GM23338 (cell line): ENCODE results near the gene SRSF1. TPM values are rescaled to one million over a fixed set of nuclear protein-coding genes. Genes with fewer than 3 reads are reported as not detected.

Source experiments
- ATAC-seq: fragments of 200-7000 bp; cut with Tn5 transposase; 3 replicates; pipeline ENCODE4 v1.9.1; 2020
- DNase-seq: peaks from one replicate; pipeline ENCODE4 v3.0.0-alpha.2; 2015; ENCODE audit warnings: low spot score
- H2AFZ ChIP-seq: fragments of 200-600 bp; sonication (generic); 2 replicates; pipeline ENCODE4 v1.8.0; 2016; ENCODE audit warnings: antibody characterized with exemption, mild to moderate bottlenecking, moderate library complexity
- H3F3A ChIP-seq: fragments of 200-600 bp; sonication (generic); replicated peaks from 2 replicates; pipeline ENCODE4 v1.8.0; 2017; ENCODE audit warnings: antibody characterized with exemption, mixed run types, low read depth
- H3K27ac ChIP-seq: fragments of 200-600 bp; sonication (generic); 2 replicates; pipeline ENCODE4 v1.6.1; 2016; ENCODE audit warnings: low read depth
- H3K27me3 ChIP-seq: fragments of 200-600 bp; sonication (generic); 2 replicates; pipeline ENCODE4 v1.8.0; 2016; ENCODE audit warnings: mild to moderate bottlenecking, mixed run types, moderate library complexity; ENCODE audit not compliant: insufficient read depth
- H3K36me3 ChIP-seq: fragments of 200-600 bp; sonication (generic); 2 replicates; pipeline ENCODE4 v1.8.0; 2016; ENCODE audit warnings: mild to moderate bottlenecking; ENCODE audit not compliant: insufficient read depth
- H3K4me1 ChIP-seq: fragments of 200-600 bp; sonication (generic); 2 replicates; pipeline ENCODE4 v1.8.0; 2016; ENCODE audit warnings: mild to moderate bottlenecking, moderate library complexity; ENCODE audit not compliant: insufficient read depth
- H3K4me2 ChIP-seq: fragments of 200-600 bp; sonication (generic); 2 replicates; pipeline ENCODE4 v1.7.1; 2017; ENCODE audit warnings: mixed run types
- H3K4me3 ChIP-seq: fragments of 200-600 bp; sonication (generic); 2 replicates; pipeline ENCODE4 v1.6.1; 2016; ENCODE audit warnings: mixed run types
- H3K79me2 ChIP-seq: fragments of 200-600 bp; sonication (generic); replicated peaks from 2 replicates; pipeline ENCODE4 v1.8.0; 2017; ENCODE audit warnings: mild to moderate bottlenecking; ENCODE audit not compliant: insufficient read depth
- H3K9me2 ChIP-seq: fragments of 200-600 bp; sonication (generic); 2 replicates; pipeline ENCODE4 v1.8.0; 2017; ENCODE audit not compliant: insufficient read depth
- H4K20me1 ChIP-seq: fragments of 200-600 bp; sonication (generic); replicated peaks from 2 replicates; pipeline ENCODE4 v1.8.0; 2017; ENCODE audit warnings: mild to moderate bottlenecking; ENCODE audit not compliant: insufficient read depth
- H3K27ac Mint-ChIP-seq: 2 replicates; pipeline ENCODE4 v1.8.0; 2020; ENCODE audit warnings: inconsistent platforms, mild to moderate bottlenecking, moderate library complexity, mixed read lengths
- H3K27me3 Mint-ChIP-seq: 3 replicates; pipeline ENCODE4 v1.8.0; 2022; ENCODE audit warnings: low read depth, mild to moderate bottlenecking, moderate library complexity, mixed read lengths, inconsistent platforms; ENCODE audit not compliant: insufficient read depth, poor library complexity
- H3K36me3 Mint-ChIP-seq: 3 replicates; pipeline ENCODE4 v1.8.0; 2021; ENCODE audit warnings: low read depth, mild to moderate bottlenecking, inconsistent platforms, moderate library complexity, mixed read lengths
- H3K4me1 Mint-ChIP-seq: 3 replicates; pipeline ENCODE4 v1.8.0; 2020; ENCODE audit warnings: mild to moderate bottlenecking, inconsistent platforms, mixed read lengths
- H3K4me3 Mint-ChIP-seq: 3 replicates; pipeline ENCODE4 v1.8.0; 2021; ENCODE audit warnings: moderate library complexity, mild to moderate bottlenecking, inconsistent platforms, mixed read lengths
- H3K9me3 Mint-ChIP-seq: 3 replicates; pipeline ENCODE4 v1.8.0; 2020; ENCODE audit warnings: moderate library complexity, mild to moderate bottlenecking, inconsistent platforms, mixed read lengths
- CREB1 ChIP-seq: fragments of 250-450 bp; sonication (Bioruptor Pico); IDR thresholded peaks from 2 replicates; pipeline ENCODE4 v1.5.0; 2020; ENCODE audit warnings: low read depth, mild to moderate bottlenecking, moderate library complexity
- EZH2 ChIP-seq: fragments of 200-600 bp; sonication (generic); IDR thresholded peaks from one replicate; pipeline ENCODE4 v1.8.0; 2017; ENCODE audit warnings: antibody characterized with exemption, mild to moderate bottlenecking, low read depth; ENCODE audit not compliant: unreplicated experiment
- EZH2phosphoT487 ChIP-seq: fragments of 200-600 bp; sonication (generic); IDR thresholded peaks from one replicate; pipeline ENCODE4 v1.8.1; 2018; ENCODE audit warnings: antibody characterized with exemption; ENCODE audit not compliant: unreplicated experiment
- JUNB ChIP-seq: IDR thresholded peaks from one replicate; pipeline ENCODE4 v1.6.1; 2016; ENCODE audit warnings: antibody characterized with exemption; ENCODE audit not compliant: unreplicated experiment
- NANOG ChIP-seq: IDR thresholded peaks from 2 replicates; pipeline ENCODE4 v1.6.1; 2016; ENCODE audit warnings: antibody characterized with exemption, borderline replicate concordance
- POLR2AphosphoS5 ChIP-seq: IDR thresholded peaks from 2 replicates; pipeline ENCODE4 v1.6.1; 2016; ENCODE audit warnings: antibody characterized with exemption, low read depth
- STAT1 ChIP-seq: IDR thresholded peaks from one replicate; pipeline ENCODE4 v1.6.1; 2016; ENCODE audit warnings: antibody characterized with exemption; ENCODE audit not compliant: unreplicated experiment
- ZNF114 ChIP-seq: fragments of 250-450 bp; sonication (Bioruptor Pico); IDR thresholded peaks from 2 replicates; pipeline ENCODE4 v1.5.0; 2020; ENCODE audit warnings: mild to moderate bottlenecking, moderate library complexity
- ZNF331 ChIP-seq: fragments of 250-450 bp; sonication (Bioruptor Pico); IDR thresholded peaks from 2 replicates; pipeline ENCODE4 v1.5.0; 2020; ENCODE audit warnings: low read depth, mild to moderate bottlenecking, moderate library complexity
- polyA plus RNA-seq: library from polyadenylated mRNA; unstranded; fragments of >200 nt; fragmentation: Nextera tagmentation; extraction: Ambion mirVana; gene quantifications from 2 replicates; pipeline ENCODE4 v1.2.1, GENCODE V29; 2016
- total RNA-seq: library from RNA; depleted of rRNA; stranded (reverse); fragments of >200 nt; shearing (Covaris generic); gene quantifications from 2 replicates; pipeline ENCODE4 v1.2.3, GENCODE V29; 2014
- TF ChIP-seq, protein P1 (sequence below), 2 experiments: fragments of 200-600 bp in 1 of 2; sonication (generic) in 1 of 2; conservative IDR thresholded peaks; 2 replicates each; pipeline versions ENCODE4 v1.5.1 to v1.6.1; 2016 to 2017; ENCODE audit warnings: antibody characterized with exemption in 2 of 2, low read depth in 2 of 2, mild to moderate bottlenecking in 2 of 2, moderate library complexity in 1 of 2
- TF ChIP-seq, protein P2 (sequence below): IDR thresholded peaks from one replicate; pipeline ENCODE4 v1.6.1; 2018; ENCODE audit warnings: antibody characterized with exemption; ENCODE audit not compliant: unreplicated experiment
- TF ChIP-seq, protein P3 (sequence below): fragments of 250-450 bp; sonication (Bioruptor Pico); IDR thresholded peaks from 2 replicates; pipeline ENCODE4 v1.5.0; 2020; ENCODE audit warnings: mild to moderate bottlenecking, moderate library complexity
- TF ChIP-seq, protein P4 (sequence below): IDR thresholded peaks from 2 replicates; pipeline ENCODE4 v1.6.1; 2016; ENCODE audit warnings: antibody characterized with exemption

SRSF1 gene
- total and polyA plus RNA-seq, 2 experiments from 2014 or later: 413 to 584 TPM

DNA sequence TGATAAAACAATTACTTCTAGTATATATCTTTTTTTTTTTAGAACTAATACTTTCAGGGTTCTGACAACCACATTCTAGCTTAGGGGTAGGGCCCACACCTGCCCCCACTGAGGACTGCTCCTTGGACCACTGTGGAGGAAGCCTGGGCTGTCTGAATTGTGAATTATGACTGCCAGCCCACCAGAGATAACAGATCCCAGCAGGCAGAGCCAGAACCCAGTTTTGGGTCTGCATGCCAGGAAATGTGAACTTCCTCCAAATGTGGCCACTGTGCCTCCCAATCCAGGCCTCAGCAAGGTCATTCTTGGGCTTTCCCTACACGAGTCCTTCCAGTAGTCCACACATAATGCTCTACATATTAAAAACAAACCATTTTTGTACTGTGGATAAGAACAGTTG, 34.9 kb downstream of the SRSF1 start:
- Histone ChIP-seq H3K27ac (no peak overlapping the region), H3K4me2 (no peak overlapping the region), H3K9me2 (no peaks in the 10 kb centered on the region), H2AFZ (no peak overlapping the region), H3F3A (0 out of 2 replicates have a peak, but pooled peaks cover 10% of the 10 kb centered on the region), H3K27me3 (no peaks in the 10 kb centered on the region), H3K4me3 (no peak overlapping the region), H3K4me1 (peaks cover 3% of the 10 kb centered on the region; the same call in 1 of the 2 replicates), H3K36me3 (peaks cover 20% of the 10 kb centered on the region; the same call in 1 of the 2 replicates), H3K79me2 (no peaks in the 10 kb centered on the region; the same call in 1 of the 2 replicates), H4K20me1 (peaks cover 11% of the 10 kb centered on the region)
- no peak for TF ChIP-seq EZH2phosphoT487
- no peak for TF ChIP-seq ZNF331
- TF ChIP-seq NANOG: no peak
- TF ChIP-seq CREB1 (CRISPR knock-in tag): no peak
- TF ChIP-seq EZH2: no peak
- TF ChIP-seq, protein P1, sequence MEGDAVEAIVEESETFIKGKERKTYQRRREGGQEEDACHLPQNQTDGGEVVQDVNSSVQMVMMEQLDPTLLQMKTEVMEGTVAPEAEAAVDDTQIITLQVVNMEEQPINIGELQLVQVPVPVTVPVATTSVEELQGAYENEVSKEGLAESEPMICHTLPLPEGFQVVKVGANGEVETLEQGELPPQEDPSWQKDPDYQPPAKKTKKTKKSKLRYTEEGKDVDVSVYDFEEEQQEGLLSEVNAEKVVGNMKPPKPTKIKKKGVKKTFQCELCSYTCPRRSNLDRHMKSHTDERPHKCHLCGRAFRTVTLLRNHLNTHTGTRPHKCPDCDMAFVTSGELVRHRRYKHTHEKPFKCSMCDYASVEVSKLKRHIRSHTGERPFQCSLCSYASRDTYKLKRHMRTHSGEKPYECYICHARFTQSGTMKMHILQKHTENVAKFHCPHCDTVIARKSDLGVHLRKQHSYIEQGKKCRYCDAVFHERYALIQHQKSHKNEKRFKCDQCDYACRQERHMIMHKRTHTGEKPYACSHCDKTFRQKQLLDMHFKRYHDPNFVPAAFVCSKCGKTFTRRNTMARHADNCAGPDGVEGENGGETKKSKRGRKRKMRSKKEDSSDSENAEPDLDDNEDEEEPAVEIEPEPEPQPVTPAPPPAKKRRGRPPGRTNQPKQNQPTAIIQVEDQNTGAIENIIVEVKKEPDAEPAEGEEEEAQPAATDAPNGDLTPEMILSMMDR (conservative IDR thresholded peaks at IDR 0.05; ENCODE audit: low read depth in 2 of 2): no peak
- TF ChIP-seq JUNB: no peak
- TF ChIP-seq, protein P2, sequence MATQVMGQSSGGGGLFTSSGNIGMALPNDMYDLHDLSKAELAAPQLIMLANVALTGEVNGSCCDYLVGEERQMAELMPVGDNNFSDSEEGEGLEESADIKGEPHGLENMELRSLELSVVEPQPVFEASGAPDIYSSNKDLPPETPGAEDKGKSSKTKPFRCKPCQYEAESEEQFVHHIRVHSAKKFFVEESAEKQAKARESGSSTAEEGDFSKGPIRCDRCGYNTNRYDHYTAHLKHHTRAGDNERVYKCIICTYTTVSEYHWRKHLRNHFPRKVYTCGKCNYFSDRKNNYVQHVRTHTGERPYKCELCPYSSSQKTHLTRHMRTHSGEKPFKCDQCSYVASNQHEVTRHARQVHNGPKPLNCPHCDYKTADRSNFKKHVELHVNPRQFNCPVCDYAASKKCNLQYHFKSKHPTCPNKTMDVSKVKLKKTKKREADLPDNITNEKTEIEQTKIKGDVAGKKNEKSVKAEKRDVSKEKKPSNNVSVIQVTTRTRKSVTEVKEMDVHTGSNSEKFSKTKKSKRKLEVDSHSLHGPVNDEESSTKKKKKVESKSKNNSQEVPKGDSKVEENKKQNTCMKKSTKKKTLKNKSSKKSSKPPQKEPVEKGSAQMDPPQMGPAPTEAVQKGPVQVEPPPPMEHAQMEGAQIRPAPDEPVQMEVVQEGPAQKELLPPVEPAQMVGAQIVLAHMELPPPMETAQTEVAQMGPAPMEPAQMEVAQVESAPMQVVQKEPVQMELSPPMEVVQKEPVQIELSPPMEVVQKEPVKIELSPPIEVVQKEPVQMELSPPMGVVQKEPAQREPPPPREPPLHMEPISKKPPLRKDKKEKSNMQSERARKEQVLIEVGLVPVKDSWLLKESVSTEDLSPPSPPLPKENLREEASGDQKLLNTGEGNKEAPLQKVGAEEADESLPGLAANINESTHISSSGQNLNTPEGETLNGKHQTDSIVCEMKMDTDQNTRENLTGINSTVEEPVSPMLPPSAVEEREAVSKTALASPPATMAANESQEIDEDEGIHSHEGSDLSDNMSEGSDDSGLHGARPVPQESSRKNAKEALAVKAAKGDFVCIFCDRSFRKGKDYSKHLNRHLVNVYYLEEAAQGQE: no peak
- TF ChIP-seq STAT1: no peak
- TF ChIP-seq ZNF114 (CRISPR knock-in tag): no peak
- TF ChIP-seq, protein P3, sequence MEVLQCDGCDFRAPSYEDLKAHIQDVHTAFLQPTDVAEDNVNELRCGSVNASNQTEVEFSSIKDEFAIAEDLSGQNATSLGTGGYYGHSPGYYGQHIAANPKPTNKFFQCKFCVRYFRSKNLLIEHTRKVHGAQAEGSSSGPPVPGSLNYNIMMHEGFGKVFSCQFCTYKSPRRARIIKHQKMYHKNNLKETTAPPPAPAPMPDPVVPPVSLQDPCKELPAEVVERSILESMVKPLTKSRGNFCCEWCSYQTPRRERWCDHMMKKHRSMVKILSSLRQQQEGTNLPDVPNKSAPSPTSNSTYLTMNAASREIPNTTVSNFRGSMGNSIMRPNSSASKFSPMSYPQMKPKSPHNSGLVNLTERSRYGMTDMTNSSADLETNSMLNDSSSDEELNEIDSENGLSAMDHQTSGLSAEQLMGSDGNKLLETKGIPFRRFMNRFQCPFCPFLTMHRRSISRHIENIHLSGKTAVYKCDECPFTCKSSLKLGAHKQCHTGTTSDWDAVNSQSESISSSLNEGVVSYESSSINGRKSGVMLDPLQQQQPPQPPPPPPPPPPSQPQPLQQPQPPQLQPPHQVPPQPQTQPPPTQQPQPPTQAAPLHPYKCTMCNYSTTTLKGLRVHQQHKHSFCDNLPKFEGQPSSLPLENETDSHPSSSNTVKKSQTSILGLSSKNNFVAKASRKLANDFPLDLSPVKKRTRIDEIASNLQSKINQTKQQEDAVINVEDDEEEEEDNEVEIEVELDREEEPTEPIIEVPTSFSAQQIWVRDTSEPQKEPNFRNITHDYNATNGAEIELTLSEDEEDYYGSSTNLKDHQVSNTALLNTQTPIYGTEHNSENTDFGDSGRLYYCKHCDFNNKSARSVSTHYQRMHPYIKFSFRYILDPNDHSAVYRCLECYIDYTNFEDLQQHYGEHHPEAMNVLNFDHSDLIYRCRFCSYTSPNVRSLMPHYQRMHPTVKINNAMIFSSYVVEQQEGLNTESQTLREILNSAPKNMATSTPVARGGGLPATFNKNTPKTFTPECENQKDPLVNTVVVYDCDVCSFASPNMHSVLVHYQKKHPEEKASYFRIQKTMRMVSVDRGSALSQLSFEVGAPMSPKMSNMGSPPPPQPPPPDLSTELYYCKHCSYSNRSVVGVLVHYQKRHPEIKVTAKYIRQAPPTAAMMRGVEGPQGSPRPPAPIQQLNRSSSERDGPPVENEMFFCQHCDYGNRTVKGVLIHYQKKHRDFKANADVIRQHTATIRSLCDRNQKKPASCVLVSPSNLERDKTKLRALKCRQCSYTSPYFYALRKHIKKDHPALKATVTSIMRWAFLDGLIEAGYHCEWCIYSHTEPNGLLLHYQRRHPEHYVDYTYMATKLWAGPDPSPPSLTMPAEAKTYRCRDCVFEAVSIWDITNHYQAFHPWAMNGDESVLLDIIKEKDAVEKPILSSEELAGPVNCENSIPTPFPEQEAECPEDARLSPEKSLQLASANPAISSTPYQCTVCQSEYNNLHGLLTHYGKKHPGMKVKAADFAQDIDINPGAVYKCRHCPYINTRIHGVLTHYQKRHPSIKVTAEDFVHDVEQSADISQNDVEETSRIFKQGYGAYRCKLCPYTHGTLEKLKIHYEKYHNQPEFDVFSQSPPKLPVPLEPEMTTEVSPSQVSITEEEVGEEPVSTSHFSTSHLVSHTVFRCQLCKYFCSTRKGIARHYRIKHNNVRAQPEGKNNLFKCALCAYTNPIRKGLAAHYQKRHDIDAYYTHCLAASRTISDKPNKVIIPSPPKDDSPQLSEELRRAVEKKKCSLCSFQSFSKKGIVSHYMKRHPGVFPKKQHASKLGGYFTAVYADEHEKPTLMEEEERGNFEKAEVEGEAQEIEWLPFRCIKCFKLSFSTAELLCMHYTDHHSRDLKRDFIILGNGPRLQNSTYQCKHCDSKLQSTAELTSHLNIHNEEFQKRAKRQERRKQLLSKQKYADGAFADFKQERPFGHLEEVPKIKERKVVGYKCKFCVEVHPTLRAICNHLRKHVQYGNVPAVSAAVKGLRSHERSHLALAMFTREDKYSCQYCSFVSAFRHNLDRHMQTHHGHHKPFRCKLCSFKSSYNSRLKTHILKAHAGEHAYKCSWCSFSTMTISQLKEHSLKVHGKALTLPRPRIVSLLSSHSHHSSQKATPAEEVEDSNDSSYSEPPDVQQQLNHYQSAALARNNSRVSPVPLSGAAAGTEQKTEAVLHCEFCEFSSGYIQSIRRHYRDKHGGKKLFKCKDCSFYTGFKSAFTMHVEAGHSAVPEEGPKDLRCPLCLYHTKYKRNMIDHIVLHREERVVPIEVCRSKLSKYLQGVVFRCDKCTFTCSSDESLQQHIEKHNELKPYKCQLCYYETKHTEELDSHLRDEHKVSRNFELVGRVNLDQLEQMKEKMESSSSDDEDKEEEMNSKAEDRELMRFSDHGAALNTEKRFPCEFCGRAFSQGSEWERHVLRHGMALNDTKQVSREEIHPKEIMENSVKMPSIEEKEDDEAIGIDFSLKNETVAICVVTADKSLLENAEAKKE (CRISPR knock-in tag): no peak
- TF ChIP-seq, protein P4, sequence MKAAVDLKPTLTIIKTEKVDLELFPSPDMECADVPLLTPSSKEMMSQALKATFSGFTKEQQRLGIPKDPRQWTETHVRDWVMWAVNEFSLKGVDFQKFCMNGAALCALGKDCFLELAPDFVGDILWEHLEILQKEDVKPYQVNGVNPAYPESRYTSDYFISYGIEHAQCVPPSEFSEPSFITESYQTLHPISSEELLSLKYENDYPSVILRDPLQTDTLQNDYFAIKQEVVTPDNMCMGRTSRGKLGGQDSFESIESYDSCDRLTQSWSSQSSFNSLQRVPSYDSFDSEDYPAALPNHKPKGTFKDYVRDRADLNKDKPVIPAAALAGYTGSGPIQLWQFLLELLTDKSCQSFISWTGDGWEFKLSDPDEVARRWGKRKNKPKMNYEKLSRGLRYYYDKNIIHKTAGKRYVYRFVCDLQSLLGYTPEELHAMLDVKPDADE: no peak
- no peak for TF ChIP-seq POLR2AphosphoS5
- Mint-ChIP-seq H3K4me1 (peaks cover 10% of the 10 kb centered on the region; the same call in 2 of the 3 replicates), H3K9me3 (no peaks in the 10 kb centered on the region), H3K27ac (no peak overlapping the region), H3K4me3 (no peak overlapping the region), H3K27me3 (peaks cover 2% of the 10 kb centered on the region), H3K36me3 (peaks cover 34% of the 10 kb centered on the region)
- ATAC-seq (no peak), DNase-seq (no peak)
